Neural cell (in vitro differentiated cells): Measurements from ENCODE around the gene PCOLCE2. TPM values are rescaled to one million over a fixed set of nuclear protein-coding genes. Genes with fewer than 3 reads are reported as not detected.

ENCODE experiments used
- H2AFZ ChIP-seq: fragments of 200-600, 300-800 bp; sonication (generic), shearing (Covaris generic); 2 replicates; pipeline ENCODE4 v1.6.0; 2014; ENCODE audit warnings: low read depth, mild to moderate bottlenecking, antibody characterized with exemption, low read length, moderate library complexity
- H3F3A ChIP-seq: fragments of 200-600 bp; shearing (Covaris generic); 2 replicates; pipeline ENCODE4 v1.6.1; 2016; ENCODE audit warnings: mild to moderate bottlenecking, moderate library complexity, mixed read lengths, antibody characterized with exemption, low read length; ENCODE audit not compliant: insufficient read depth, poor library complexity, severe bottlenecking
- H3K27ac ChIP-seq: fragments of 200-600, 300-800 bp; sonication (generic), shearing (Covaris generic); 2 replicates; pipeline ENCODE4 v1.5.1; 2014; ENCODE audit warnings: mild to moderate bottlenecking, low read length, moderate library complexity
- H3K27me3 ChIP-seq: fragments of 300-800, 200-600 bp; sonication (generic), shearing (Covaris generic); 2 replicates; pipeline ENCODE4 v1.6.0; 2014; ENCODE audit warnings: mild to moderate bottlenecking, low read depth, low read length, moderate library complexity; ENCODE audit not compliant: insufficient read depth
- H3K36me3 ChIP-seq: fragments of 300-800, 200-600 bp; sonication (generic), shearing (Covaris generic); 2 replicates; pipeline ENCODE4 v1.5.1; 2014; ENCODE audit warnings: mild to moderate bottlenecking, antibody characterized with exemption, low read length, moderate library complexity; ENCODE audit not compliant: insufficient read depth
- H3K4me2 ChIP-seq: fragments of 300-800, 200-600 bp; sonication (generic), shearing (Covaris generic); 2 replicates; pipeline ENCODE4 v1.6.0; 2014; ENCODE audit warnings: mild to moderate bottlenecking, low read length
- H3K4me3 ChIP-seq: fragments of 300-800, 200-600 bp; sonication (generic), shearing (Covaris generic); 2 replicates; pipeline ENCODE4 v1.5.1; 2014; ENCODE audit warnings: mild to moderate bottlenecking, low read length, moderate library complexity
- H3K79me2 ChIP-seq: fragments of 200-600 bp; shearing (Covaris generic); replicated peaks from 2 replicates; pipeline ENCODE4 v1.6.0; 2014; ENCODE audit warnings: mild to moderate bottlenecking, low read length, moderate library complexity; ENCODE audit not compliant: insufficient read depth
- H3K9ac ChIP-seq: fragments of 300-800, 200-600 bp; sonication (generic), shearing (Covaris generic); 2 replicates; pipeline ENCODE4 v1.6.1; 2016; ENCODE audit warnings: mild to moderate bottlenecking, low read length, mixed read lengths
- H3K9me2 ChIP-seq: fragments of 200-600 bp; shearing (Covaris generic); 2 replicates; pipeline ENCODE4 v1.6.1; 2016; ENCODE audit warnings: mild to moderate bottlenecking, low read length, mixed read lengths; ENCODE audit not compliant: insufficient read depth
- H3K9me3 ChIP-seq: fragments of 200-600, 300-800 bp; sonication (generic), shearing (Covaris generic); 2 replicates; pipeline ENCODE4 v1.6.1; 2016; ENCODE audit warnings: mild to moderate bottlenecking, mixed run types, low read length, moderate library complexity, mixed read lengths
- H4K20me1 ChIP-seq: fragments of 200-600 bp; shearing (Covaris generic); 2 replicates; pipeline ENCODE4 v1.6.1; 2016; ENCODE audit warnings: mild to moderate bottlenecking, mixed run types; ENCODE audit not compliant: insufficient read depth
- CTCF ChIP-seq: fragments of 450-650 bp; IDR thresholded peaks from 2 replicates; pipeline ENCODE4 v1.5.1; 2014; ENCODE audit warnings: antibody characterized with exemption, mild to moderate bottlenecking, moderate library complexity; ENCODE audit not compliant: poor library complexity, severe bottlenecking
- EP300 ChIP-seq: fragments of 450-650 bp; conservative IDR thresholded peaks from 2 replicates; pipeline ENCODE4 v1.6.1; 2014; ENCODE audit warnings: antibody characterized with exemption, mild to moderate bottlenecking, moderate library complexity; ENCODE audit not compliant: poor library complexity, severe bottlenecking
- EZH2 ChIP-seq: fragments of 200-600, 300-800 bp; shearing (Covaris generic), sonication (generic); IDR thresholded peaks from 2 replicates; pipeline ENCODE4 v1.6.1; 2014; ENCODE audit warnings: antibody characterized with exemption, low read length, borderline replicate concordance, mild to moderate bottlenecking; ENCODE audit not compliant: insufficient read depth, poor library complexity, severe bottlenecking
- POLR2AphosphoS5 ChIP-seq: IDR thresholded peaks from 2 replicates; pipeline ENCODE4 v1.6.1; 2012
- RAD21 ChIP-seq: fragments of 450-650 bp; conservative IDR thresholded peaks from 2 replicates; pipeline ENCODE4 v1.6.1; 2014; ENCODE audit warnings: antibody characterized with exemption, mild to moderate bottlenecking, moderate library complexity
- SMC3 ChIP-seq: fragments of 450-650 bp; conservative IDR thresholded peaks from 2 replicates; pipeline ENCODE4 v1.6.1; 2014; ENCODE audit warnings: antibody characterized with exemption, mild to moderate bottlenecking, moderate library complexity; ENCODE audit not compliant: poor library complexity
- TAF1 ChIP-seq: IDR thresholded peaks from 2 replicates; pipeline ENCODE4 v1.6.1; 2012; ENCODE audit warnings: low read depth
- polyA plus RNA-seq: library from polyadenylated mRNA; depleted of rRNA; stranded (reverse); fragments of >200 nt; gene quantifications from 2 replicates; pipeline ENCODE4 v1.2.3, GENCODE V29; 2014
- TF ChIP-seq, protein P1 (sequence below): IDR thresholded peaks from 2 replicates; pipeline ENCODE4 v1.6.1; 2012; ENCODE audit warnings: borderline replicate concordance

The PCOLCE2 gene
- polyA plus RNA-seq, 1 donor from 2014 or later, result 29.2 TPM

- no peak overlapping the region for H3K4me3 ChIP-seq
- no peak overlapping the region for H3K4me2 ChIP-seq
- no peak overlapping the region for H3K27ac ChIP-seq
- no peak for TF ChIP-seq EP300
- TF ChIP-seq, protein P1, sequence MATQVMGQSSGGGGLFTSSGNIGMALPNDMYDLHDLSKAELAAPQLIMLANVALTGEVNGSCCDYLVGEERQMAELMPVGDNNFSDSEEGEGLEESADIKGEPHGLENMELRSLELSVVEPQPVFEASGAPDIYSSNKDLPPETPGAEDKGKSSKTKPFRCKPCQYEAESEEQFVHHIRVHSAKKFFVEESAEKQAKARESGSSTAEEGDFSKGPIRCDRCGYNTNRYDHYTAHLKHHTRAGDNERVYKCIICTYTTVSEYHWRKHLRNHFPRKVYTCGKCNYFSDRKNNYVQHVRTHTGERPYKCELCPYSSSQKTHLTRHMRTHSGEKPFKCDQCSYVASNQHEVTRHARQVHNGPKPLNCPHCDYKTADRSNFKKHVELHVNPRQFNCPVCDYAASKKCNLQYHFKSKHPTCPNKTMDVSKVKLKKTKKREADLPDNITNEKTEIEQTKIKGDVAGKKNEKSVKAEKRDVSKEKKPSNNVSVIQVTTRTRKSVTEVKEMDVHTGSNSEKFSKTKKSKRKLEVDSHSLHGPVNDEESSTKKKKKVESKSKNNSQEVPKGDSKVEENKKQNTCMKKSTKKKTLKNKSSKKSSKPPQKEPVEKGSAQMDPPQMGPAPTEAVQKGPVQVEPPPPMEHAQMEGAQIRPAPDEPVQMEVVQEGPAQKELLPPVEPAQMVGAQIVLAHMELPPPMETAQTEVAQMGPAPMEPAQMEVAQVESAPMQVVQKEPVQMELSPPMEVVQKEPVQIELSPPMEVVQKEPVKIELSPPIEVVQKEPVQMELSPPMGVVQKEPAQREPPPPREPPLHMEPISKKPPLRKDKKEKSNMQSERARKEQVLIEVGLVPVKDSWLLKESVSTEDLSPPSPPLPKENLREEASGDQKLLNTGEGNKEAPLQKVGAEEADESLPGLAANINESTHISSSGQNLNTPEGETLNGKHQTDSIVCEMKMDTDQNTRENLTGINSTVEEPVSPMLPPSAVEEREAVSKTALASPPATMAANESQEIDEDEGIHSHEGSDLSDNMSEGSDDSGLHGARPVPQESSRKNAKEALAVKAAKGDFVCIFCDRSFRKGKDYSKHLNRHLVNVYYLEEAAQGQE, result no peak
- no peak for TF ChIP-seq EZH2
- no peak for TF ChIP-seq TAF1
- TF ChIP-seq RAD21, result no peak
- no peak for TF ChIP-seq CTCF
- no peak for TF ChIP-seq POLR2AphosphoS5
- TF ChIP-seq SMC3, result no peak
- no peaks in the 10 kb centered on the region for H3K36me3 ChIP-seq
- no peaks in the 10 kb centered on the region for H3K27me3 ChIP-seq
- H3F3A ChIP-seq, result no peaks in the 10 kb centered on the region
- no peak overlapping the region for H3K9ac ChIP-seq
- H3K9me2 ChIP-seq, result no peaks in the 10 kb centered on the region
- H2AFZ ChIP-seq, result no peak overlapping the region
- H4K20me1 ChIP-seq, result no peaks in the 10 kb centered on the region
- H3K79me2 ChIP-seq, result no peaks in the 10 kb centered on the region
- no peaks in the 10 kb centered on the region for H3K9me3 ChIP-seq
These were observed 8.1 kb upstream of the PCOLCE2 start for GRCh38 chr3:142896996-142897395.

GRCh38 chr3:142896201-142896755 lies 7.4 kb upstream of the PCOLCE2 start:
- no peaks in the 10 kb centered on the region for H3K9me2 ChIP-seq

More at GRCh38 chr3:142896201-142896755, 7.4 kb upstream of the PCOLCE2 start:
- Histone ChIP-seq H3K27ac (no peak overlapping the region), H3K9me3 (no peaks in the 10 kb centered on the region), H3K4me2 (no peak overlapping the region), H3K4me3 (no peak overlapping the region), H4K20me1 (no peaks in the 10 kb centered on the region), H3F3A (no peaks in the 10 kb centered on the region), H3K36me3 (no peaks in the 10 kb centered on the region), H3K79me2 (no peaks in the 10 kb centered on the region), H3K27me3 (no peaks in the 10 kb centered on the region), H3K9ac (no peak overlapping the region), H2AFZ (no peak overlapping the region)
- TF ChIP-seq EZH2 (no peak), POLR2AphosphoS5 (no peak), TAF1 (no peak), CTCF (no peak)
